ENCODE measurements around the gene DPP6.
"Not testable (repeated sequence)": the region's sequence is repeated elsewhere in the genome, so short reads cannot be mapped to it uniquely, and the experiment has no call there.

GRCh38 chr7:154133703-154134277 is 81.6 kb downstream of the DPP6 start:
- not testable (repeated sequence) for TF ChIP-seq CTCF (optimal IDR thresholded peaks at IDR 0.05 in 1 of 3, IDR thresholded peaks at IDR 0.05 in 1 of 3, conservative IDR thresholded peaks at IDR 0.05 in 1 of 3; ENCODE audit: extremely low read depth in 1 of 3, insufficient read depth in 2 of 3, low read length in 3 of 3); EZH2 (IDR thresholded peaks at IDR 0.05; ENCODE audit: low read length)

All from keratinocyte (primary cell).